ENCODE results near the gene RNF17.
A peak's percentile ranks its signal among the peaks of the same experiment; 100 is the strongest.

Gene RNF17

GRCh38 chr13:24738366-24738847 is 25.6 kb upstream of the RNF17 start:
- TF ChIP-seq CTCF (IDR thresholded peaks at IDR 0.05; ENCODE audit: control insufficient read depth, insufficient read depth, low read depth, low read length, missing control alignments): no peak
- DNase-seq (ENCODE audit: low read depth): no peak
- H3K4me3 ChIP-seq (ENCODE audit: control insufficient read depth, low read depth, low read length): no peak overlapping the region

- H3K4me3 ChIP-seq (ENCODE audit: control insufficient read depth, low read depth, low read length): no peak overlapping the region
- DNase-seq (ENCODE audit: low read depth): no peak
- TF ChIP-seq CTCF (IDR thresholded peaks at IDR 0.05; ENCODE audit: control insufficient read depth, insufficient read depth, low read depth, low read length, missing control alignments): no peak
Measured at GRCh38 chr13:24740014-24740890, 23.7 kb upstream of the RNF17 start.

- peak; percentile 29 for TF ChIP-seq CTCF (IDR thresholded peaks at IDR 0.05; ENCODE audit: control insufficient read depth, insufficient read depth, low read depth, low read length, missing control alignments)
- H3K4me3 ChIP-seq (ENCODE audit: control insufficient read depth, low read depth, low read length): no peak overlapping the region
- no peak for DNase-seq (ENCODE audit: low read depth)
Measured at GRCh38 chr13:24741016-24741662, 22.8 kb upstream of the RNF17 start.

- DNase-seq (ENCODE audit: low read depth): no peak
Measured at GRCh38 chr13:24741791-24742190, 22.2 kb upstream of the RNF17 start.

GRCh38 chr13:24742294-24742693 is 21.7 kb upstream of the RNF17 start:
- TF ChIP-seq CTCF (IDR thresholded peaks at IDR 0.05; ENCODE audit: control insufficient read depth, insufficient read depth, low read depth, low read length, missing control alignments): no peak
- DNase-seq (ENCODE audit: low read depth): no peak
- no peak overlapping the region for H3K4me3 ChIP-seq (ENCODE audit: control insufficient read depth, low read depth, low read length)

More at GRCh38 chr13:24741791-24742190, 22.2 kb upstream of the RNF17 start:
- no peak overlapping the region for H3K4me3 ChIP-seq (ENCODE audit: control insufficient read depth, low read depth, low read length)
- TF ChIP-seq CTCF (IDR thresholded peaks at IDR 0.05; ENCODE audit: control insufficient read depth, insufficient read depth, low read depth, low read length, missing control alignments): no peak

- H3K4me3 ChIP-seq (ENCODE audit: control insufficient read depth, low read depth, low read length): no peak overlapping the region
- TF ChIP-seq CTCF (IDR thresholded peaks at IDR 0.05; ENCODE audit: control insufficient read depth, insufficient read depth, low read depth, low read length, missing control alignments): no peak
- DNase-seq (ENCODE audit: low read depth): no peak
Measured at GRCh38 chr13:24742977-24743376, 21.0 kb upstream of the RNF17 start.
